CD4-positive, alpha-beta T cell treated with Interleukin-15 for 4 hours (primary cell): Measurements from ENCODE around the gene OR6V1.
"Not testable (repeated sequence)": the region's sequence is repeated elsewhere in the genome, so short reads cannot be mapped to it uniquely, and the experiment has no call there.

Experiments
- DNase-seq: peaks from one replicate; pipeline ENCODE4 v3.0.0-alpha.2; 2020; ENCODE audit warnings: low spot score

The OR6V1 gene

GRCh38 chr7:143043391-143043790 is 8.8 kb upstream of the OR6V1 start:
- no peak for DNase-seq

- no peak for DNase-seq
Observed at GRCh38 chr7:143046426-143046851, 5.7 kb upstream of the OR6V1 start.

- DNase-seq, result no peak
Observed at GRCh38 chr7:143047326-143047725, 4.8 kb upstream of the OR6V1 start.

GRCh38 chr7:143048827-143049226 is 3.3 kb upstream of the OR6V1 start:
- DNase-seq, result no peak

- no peak for DNase-seq
Observed at GRCh38 chr7:143049362-143049761, 2.8 kb upstream of the OR6V1 start.

GRCh38 chr7:143050931-143051330 is 1.2 kb upstream of the OR6V1 start:
- no peak for DNase-seq

- DNase-seq, result no peak
Observed at GRCh38 chr7:143054621-143055020, 2.5 kb downstream of the OR6V1 start.

GRCh38 chr7:143055754-143056153 is 3.6 kb downstream of the OR6V1 start:
- no peak for DNase-seq

- no peak for DNase-seq
Observed at GRCh38 chr7:143063741-143064140, 11.6 kb downstream of the OR6V1 start.

GRCh38 chr7:143068446-143068845 is 16.3 kb downstream of the OR6V1 start:
- no peak for DNase-seq

- no peak for DNase-seq
Observed at GRCh38 chr7:143069912-143070500, 17.9 kb downstream of the OR6V1 start.

- DNase-seq, result no peak
Observed at GRCh38 chr7:143073556-143073955, 21.4 kb downstream of the OR6V1 start.

- no peak for DNase-seq
Observed at GRCh38 chr7:143074141-143074540, 22.0 kb downstream of the OR6V1 start.

- no peak for DNase-seq
Observed at GRCh38 chr7:143085109-143085508, 33.0 kb downstream of the OR6V1 start.

GRCh38 chr7:143085610-143086009 is 33.5 kb downstream of the OR6V1 start:
- DNase-seq, result not testable (repeated sequence)

GRCh38 chr7:143088549-143089231 is 36.5 kb downstream of the OR6V1 start:
- not testable (repeated sequence) for DNase-seq

GRCh38 chr7:143096146-143096545 is 44.0 kb downstream of the OR6V1 start:
- DNase-seq, result no peak

GRCh38 chr7:143099579-143099978 is 47.4 kb downstream of the OR6V1 start:
- DNase-seq, result not testable (repeated sequence)
